Adrenal gland (tissue), 5 donors: ENCODE data around the gene CD247.

Experiments used
- CTCF ChIP-seq, 6 experiments: fragments of 450-650 bp in 4 of 6; fragments of 200-600 bp in 2 of 6; sonication (generic) in 1 of 6; IDR thresholded peaks; 1 replicate in 5 of 6; 2 replicates in 1 of 6; pipeline versions ENCODE4 v1.5.1 to v1.8.0; 2016 to 2021; ENCODE audit warnings: antibody characterized with exemption in 6 of 6, mild to moderate bottlenecking in 2 of 6, moderate library complexity in 1 of 6
- POLR2A ChIP-seq, 2 donors: fragments of 450-650 bp; IDR thresholded peaks; one replicate each; pipeline ENCODE4 v1.6.1; 2017; ENCODE audit warnings: antibody characterized with exemption in 2 of 2, mild to moderate bottlenecking in 2 of 2, moderate library complexity in 1 of 2
- donor health status: DM: no; HTN: no; CAD: no.

GRCh38 chr1:167426716-167427115 lies 91.6 kb downstream of the CD247 start:
- TF ChIP-seq POLR2A (IDR thresholded peaks at IDR 0.05) (no peak), CTCF (IDR thresholded peaks at IDR 0.05) (no peak)
